SK-N-SH (cell line): ENCODE data around the gene WWC2. TPM values are rescaled to one million over a fixed set of nuclear protein-coding genes. Genes with fewer than 3 reads are reported as not detected.

Experiments
- CTCF ChIA-PET: fragments of 300-600, 350-600 bp; formaldehyde crosslinking; extraction: SDS; loops from one replicate; lab custom pipeline; 2021; lab: Yijun Ruan, JAX
- POLR2A ChIA-PET: fragments of 350-600 bp; sonication (Branson Sonifier 250); formaldehyde crosslinking; extraction: SDS; loops from one replicate; lab custom pipeline; 2020; ENCODE audit warnings: antibody characterized with exemption, inconsistent platforms; lab: Yijun Ruan, JAX
- DNase-seq: peaks from one replicate; pipeline ENCODE4 v3.0.0; 2012
- H2AFZ ChIP-seq: fragments of 200-600 bp; sonication (generic); 2 replicates; pipeline ENCODE4 v1.8.1; 2016; ENCODE audit warnings: antibody characterized with exemption, mild to moderate bottlenecking, low read depth
- H3F3A ChIP-seq: fragments of 200-600 bp; sonication (generic); replicated peaks from 2 replicates; pipeline ENCODE3; 2016; ENCODE audit warnings: antibody characterized with exemption, mild to moderate bottlenecking; ENCODE audit not compliant: insufficient read depth
- H3K27ac ChIP-seq, 2 experiments: fragments of 200-500 bp in 1 of 2; fragments of 200-600 bp in 1 of 2; sonication (Bioruptor generic) in 1 of 2; sonication (generic), shearing (Covaris generic) in 1 of 2; 2 replicates each; pipeline versions ENCODE4 v1.5.1 to v1.6.1; 2014 to 2016; ENCODE audit warnings: low read depth in 2 of 2, inconsistent platforms in 1 of 2, low read length in 1 of 2, mild to moderate bottlenecking in 1 of 2, mixed read lengths in 1 of 2
- H3K27me3 ChIP-seq: fragments of 200-600 bp; sonication (generic), shearing (Covaris generic); 2 replicates; pipeline ENCODE4 v1.6.1; 2016; ENCODE audit warnings: mixed run types; ENCODE audit not compliant: insufficient read depth
- H3K36me3 ChIP-seq, 2 experiments: fragments of 200-500 bp in 1 of 2; fragments of 200-600 bp in 1 of 2; sonication (Bioruptor generic) in 1 of 2; sonication (generic) in 1 of 2; replicated peaks in 1 of 2; 2 replicates each; pipeline versions ENCODE3 to v1.5.1; 2014 to 2016; ENCODE audit warnings: low read length in 1 of 2, mild to moderate bottlenecking in 1 of 2; ENCODE audit not compliant: insufficient read depth in 2 of 2, control insufficient read depth in 1 of 2
- H3K4me1 ChIP-seq, 2 experiments: fragments of 200-500 bp in 1 of 2; fragments of 200-600 bp in 1 of 2; sonication (Bioruptor generic) in 1 of 2; sonication (generic), shearing (Covaris generic) in 1 of 2; 2 replicates each; pipeline versions ENCODE4 v1.5.1 to v1.6.1; 2014 to 2016; ENCODE audit warnings: low read depth in 1 of 2, low read length in 1 of 2, mixed run types in 1 of 2; ENCODE audit not compliant: insufficient read depth in 2 of 2, control insufficient read depth in 1 of 2
- H3K4me2 ChIP-seq: fragments of 200-600 bp; sonication (generic), shearing (Covaris generic); 2 replicates; pipeline ENCODE4 v1.6.1; 2017; ENCODE audit warnings: mixed run types
- H3K4me3 ChIP-seq, 2 experiments: fragments of 200-500 bp in 1 of 2; fragments of 200-600 bp in 1 of 2; sonication (Bioruptor generic) in 1 of 2; sonication (generic), shearing (Covaris generic) in 1 of 2; 2 replicates each; pipeline versions ENCODE4 v1.5.1 to v1.8.1; 2014 to 2016; ENCODE audit warnings: low read depth in 2 of 2, inconsistent platforms in 1 of 2, low read length in 1 of 2, mild to moderate bottlenecking in 1 of 2, mixed read lengths in 1 of 2, moderate library complexity in 1 of 2
- H3K79me2 ChIP-seq: fragments of 200-600 bp; sonication (generic); 2 replicates; pipeline ENCODE4 v1.8.1; 2017; ENCODE audit warnings: mild to moderate bottlenecking; ENCODE audit not compliant: insufficient read depth
- H3K9ac ChIP-seq: fragments of 200-600 bp; sonication (generic); 2 replicates; pipeline ENCODE4 v1.6.1; 2017; ENCODE audit warnings: mixed run types
- H3K9me2 ChIP-seq: fragments of 200-600 bp; sonication (generic); 2 replicates; pipeline ENCODE4 v1.6.1; 2017; ENCODE audit warnings: mixed run types
- H3K9me3 ChIP-seq: fragments of 200-600 bp; sonication (generic); 2 replicates; pipeline ENCODE4 v1.6.1; 2017; ENCODE audit warnings: mixed run types, mild to moderate bottlenecking, moderate library complexity
- H4K20me1 ChIP-seq: fragments of 200-600 bp; sonication (generic); 2 replicates; pipeline ENCODE4 v1.6.1; 2017; ENCODE audit warnings: mild to moderate bottlenecking, mixed run types; ENCODE audit not compliant: insufficient read depth
- CHD2 ChIP-seq: fragments of 150-350 bp; IDR thresholded peaks from 2 replicates; pipeline ENCODE4 v1.6.1; 2018; ENCODE audit warnings: low read length; ENCODE audit not compliant: partially characterized antibody
- EP300 ChIP-seq, 2 experiments: IDR thresholded peaks; 2 replicates each; pipeline versions ENCODE4 v1.4.0 to v1.6.1; 2012; ENCODE audit warnings: borderline replicate concordance in 1 of 2, low read depth in 1 of 2, low read length in 1 of 2
- FOXJ3 ChIP-seq: sonication (generic); formaldehyde crosslinking; IDR thresholded peaks from 2 replicates; pipeline ENCODE4 v1.5.1; 2020; ENCODE audit warnings: mild to moderate bottlenecking, missing genetic modification reagents
- FOXM1 ChIP-seq: IDR thresholded peaks from 2 replicates; pipeline ENCODE4 v1.4.0; 2012; ENCODE audit warnings: low read depth, mild to moderate bottlenecking
- GABPA ChIP-seq: IDR thresholded peaks from 2 replicates; pipeline ENCODE4 v1.4.0; 2012; ENCODE audit warnings: low read depth, mild to moderate bottlenecking
- GATA2 ChIP-seq: sonication (generic); formaldehyde crosslinking; IDR thresholded peaks from 2 replicates; pipeline ENCODE4 v1.5.0; 2020; ENCODE audit warnings: mild to moderate bottlenecking, missing genetic modification reagents
- IRF3 ChIP-seq: fragments of 150-350 bp; IDR thresholded peaks from 2 replicates; pipeline ENCODE4 v1.6.1; 2016; ENCODE audit warnings: mild to moderate bottlenecking, low read depth, low read length
- MEF2A ChIP-seq: IDR thresholded peaks from 2 replicates; pipeline ENCODE4 v1.4.0; 2012; ENCODE audit warnings: low read depth, borderline replicate concordance
- MXI1 ChIP-seq: IDR thresholded peaks from 2 replicates; pipeline ENCODE4 v1.6.1; 2012; ENCODE audit warnings: mild to moderate bottlenecking, low read depth, low read length, improper control_type of control experiment
- RCOR1 ChIP-seq: fragments of 150-350 bp; IDR thresholded peaks from 2 replicates; pipeline ENCODE4 v1.6.1; 2017; ENCODE audit warnings: antibody characterized with exemption, low read length
- REST ChIP-seq: IDR thresholded peaks from 2 replicates; pipeline ENCODE4 v1.6.1; 2012; ENCODE audit warnings: mild to moderate bottlenecking, low read depth, low read length, moderate library complexity
- RXRA ChIP-seq: IDR thresholded peaks from 2 replicates; pipeline ENCODE4 v1.4.0; 2012; ENCODE audit warnings: low read depth, mild to moderate bottlenecking, borderline replicate concordance
- SMC3 ChIP-seq: IDR thresholded peaks from 2 replicates; pipeline ENCODE4 v1.6.1; 2012; ENCODE audit warnings: low read depth, low read length, improper control_type of control experiment
- TCF12 ChIP-seq: IDR thresholded peaks from 2 replicates; pipeline ENCODE4 v1.4.0; 2012
- USF2 ChIP-seq: fragments of 150-350 bp; IDR thresholded peaks from 2 replicates; pipeline ENCODE4 v1.6.1; 2017; ENCODE audit warnings: antibody characterized with exemption, low read length, low read depth, borderline replicate concordance
- YY1 ChIP-seq: IDR thresholded peaks from 2 replicates; pipeline ENCODE4 v1.4.0; 2012; ENCODE audit warnings: low read depth, mild to moderate bottlenecking
- ZBTB33 ChIP-seq: IDR thresholded peaks from 2 replicates; pipeline ENCODE4 v1.4.0; 2012; ENCODE audit warnings: low read depth, borderline replicate concordance
- WGBS: methylation state at CpG from one replicate; pipeline ENCODE4 v1.1.6; 2017; ENCODE audit warnings: low lambda C conversion rate; 5-methylcytosine and 5-hydroxymethylcytosine counted together
- polyA plus RNA-seq, 3 experiments: library from polyadenylated mRNA; depleted of rRNA; stranded (reverse); fragments of >200 nt; gene quantifications; 2 replicates each; pipeline ENCODE4 v1.2.3, GENCODE V29; 2012

Gene WWC2
- polyA plus RNA-seq, 1 of the 3 experiments (the other 2 are of a cell fraction), result 18.4 TPM

GRCh38 chr4:183272384-183272783, 173.3 kb downstream of the WWC2 start:
- H3K36me3 ChIP-seq, result peaks cover 51 to 59% of the 10 kb centered on the region in 2 experiments
- no peaks in the 10 kb centered on the region for H3K4me1 ChIP-seq
- CTCF ChIA-PET, result interaction anchor here (1.5 to 3.7 kb wide), 2 partner anchors 10 to 199 kb away, joined by 5 to 32 read pairs; no protein-coding TSS in a partner anchor

GRCh38 chr4:183276106-183276505, 177.0 kb downstream of the WWC2 start:
- no peak overlapping the region for H3K4me2 ChIP-seq
- no peak overlapping the region for H3K4me3 ChIP-seq
- H3K9ac ChIP-seq, result no peak overlapping the region
- no peak for DNase-seq
- H3F3A ChIP-seq, result no peaks in the 10 kb centered on the region
- no peaks in the 10 kb centered on the region for H3K9me2 ChIP-seq
- no peak overlapping the region for H2AFZ ChIP-seq
- no peaks in the 10 kb centered on the region for H3K4me1 ChIP-seq
- H4K20me1 ChIP-seq, result no peaks in the 10 kb centered on the region
- CTCF ChIA-PET, result interaction anchor here (0.6 kb wide), 1 partner anchor 171 kb away, joined by 3 read pairs; no protein-coding TSS in a partner anchor
- POLR2A ChIA-PET, result no interaction called here
- 8% methylated on average over 1 of the region's 1 CpG for WGBS
- H3K27ac ChIP-seq, result no peak overlapping the region
- no peaks in the 10 kb centered on the region for H3K79me2 ChIP-seq
- peaks cover 29 to 65% of the 10 kb centered on the region in 2 experiments for H3K36me3 ChIP-seq
- peaks cover 20% of the 10 kb centered on the region for H3K9me3 ChIP-seq
- H3K27me3 ChIP-seq, result no peaks in the 10 kb centered on the region
- TF ChIP-seq CHD2, result no peak
- TF ChIP-seq TCF12, result no peak
- TF ChIP-seq GABPA, result no peak
- no peak for TF ChIP-seq SMC3
- no peak for TF ChIP-seq YY1
- no peak for TF ChIP-seq USF2
- TF ChIP-seq FOXM1, result no peak
- TF ChIP-seq MXI1, result no peak
- TF ChIP-seq EP300 (IDR thresholded peaks at IDR 0.05; ENCODE audit: borderline replicate concordance in 1 of 2, low read depth in 1 of 2, low read length in 1 of 2), result no peak
- no peak for TF ChIP-seq ZBTB33

More at GRCh38 chr4:183272384-183272783, 173.3 kb downstream of the WWC2 start:
- no peak overlapping the region for H3K4me2 ChIP-seq
- POLR2A ChIA-PET, result no interaction called here
- WGBS, result 92% methylated on average over 3 of the region's 3 CpGs
- TF ChIP-seq GATA2 (CRISPR knock-in tag) (no peak), IRF3 (no peak), RXRA (no peak), RCOR1 (no peak), MEF2A (no peak), FOXJ3 (no peak), REST (no peak)
- TF ChIP-seq, all 33 proteins: peak for 0
- Histone ChIP-seq H3K9me2 (no peaks in the 10 kb centered on the region), H3K9me3 (peaks cover 20% of the 10 kb centered on the region), H3K9ac (no peak overlapping the region), H3K79me2 (no peaks in the 10 kb centered on the region), H3K27ac (no peak overlapping the region), H2AFZ (no peak overlapping the region), H3K4me3 (no peak overlapping the region), H4K20me1 (no peaks in the 10 kb centered on the region), H3K27me3 (no peaks in the 10 kb centered on the region), H3F3A (no peaks in the 10 kb centered on the region)
- no peak for DNase-seq
